GM21717 (cell line): Measurements from ENCODE around the gene S1PR2.
"Not testable (repeated sequence)": the region's sequence is repeated elsewhere in the genome, so short reads cannot be mapped to it uniquely, and the experiment has no call there.

ENCODE experiments used
- ATAC-seq: cut with Tn5 transposase; IDR thresholded peaks from one replicate; pipeline ENCODE4 v1.9.1; 2021; ENCODE audit warnings: mild to moderate bottlenecking, moderate library complexity; ENCODE audit not compliant: unreplicated experiment

The S1PR2 gene

DNA sequence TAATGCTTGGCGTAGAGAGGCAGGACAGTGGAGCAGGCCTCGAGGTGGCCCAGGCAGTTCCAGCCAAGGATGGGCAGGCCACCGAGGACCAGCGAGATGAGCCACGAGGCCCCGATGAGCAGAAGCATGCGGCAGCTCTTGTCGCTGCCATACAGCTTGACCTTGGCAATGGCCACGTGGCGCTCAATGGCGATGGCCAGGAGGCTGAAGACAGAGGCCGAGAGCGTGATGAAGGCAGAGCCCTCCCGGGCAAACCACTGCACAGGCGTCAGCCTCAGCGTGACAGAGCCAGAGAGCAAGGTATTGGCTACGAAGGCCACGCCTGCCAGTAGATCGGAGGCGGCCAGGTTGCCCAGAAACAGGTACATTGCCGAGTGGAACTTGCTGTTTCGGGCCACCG lies 6.8 kb downstream of the S1PR2 start:
- ATAC-seq, result no peak

DNA sequence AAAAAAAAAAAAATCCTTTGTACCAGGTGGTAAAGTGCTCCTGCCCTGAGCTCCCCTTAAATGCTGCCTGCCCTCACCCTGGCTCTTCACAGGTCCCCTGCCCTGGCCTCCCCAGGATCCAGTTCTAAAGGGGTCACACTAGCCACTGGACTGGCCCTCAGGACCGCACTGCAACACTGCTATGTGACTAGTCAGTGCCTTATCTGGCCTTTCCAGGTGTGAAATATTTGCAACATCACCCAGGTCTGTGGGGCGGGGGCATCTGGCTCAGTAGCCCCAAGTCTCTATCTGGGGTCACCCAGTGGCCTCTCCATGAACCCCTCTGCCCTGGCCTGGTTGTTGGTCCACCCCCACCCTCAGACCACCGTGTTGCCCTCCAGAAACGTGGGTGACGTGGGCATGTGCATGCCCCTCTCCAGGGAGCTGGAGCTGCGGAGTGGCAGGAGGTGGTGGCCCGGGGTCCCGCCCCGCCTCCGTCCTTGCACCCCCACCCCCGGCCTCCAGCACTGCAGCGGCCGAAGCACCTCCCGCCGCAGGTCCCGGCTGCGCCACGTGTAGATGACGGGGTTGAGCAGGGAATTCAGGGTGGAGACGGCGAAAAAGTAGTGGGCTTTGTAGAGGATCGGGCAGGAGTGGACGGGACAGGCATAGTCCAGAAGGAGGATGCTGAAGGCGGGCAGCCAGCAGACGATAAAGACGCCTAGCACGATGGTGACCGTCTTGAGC lies 7.5 kb downstream of the S1PR2 start:
- no peak for ATAC-seq

DNA sequence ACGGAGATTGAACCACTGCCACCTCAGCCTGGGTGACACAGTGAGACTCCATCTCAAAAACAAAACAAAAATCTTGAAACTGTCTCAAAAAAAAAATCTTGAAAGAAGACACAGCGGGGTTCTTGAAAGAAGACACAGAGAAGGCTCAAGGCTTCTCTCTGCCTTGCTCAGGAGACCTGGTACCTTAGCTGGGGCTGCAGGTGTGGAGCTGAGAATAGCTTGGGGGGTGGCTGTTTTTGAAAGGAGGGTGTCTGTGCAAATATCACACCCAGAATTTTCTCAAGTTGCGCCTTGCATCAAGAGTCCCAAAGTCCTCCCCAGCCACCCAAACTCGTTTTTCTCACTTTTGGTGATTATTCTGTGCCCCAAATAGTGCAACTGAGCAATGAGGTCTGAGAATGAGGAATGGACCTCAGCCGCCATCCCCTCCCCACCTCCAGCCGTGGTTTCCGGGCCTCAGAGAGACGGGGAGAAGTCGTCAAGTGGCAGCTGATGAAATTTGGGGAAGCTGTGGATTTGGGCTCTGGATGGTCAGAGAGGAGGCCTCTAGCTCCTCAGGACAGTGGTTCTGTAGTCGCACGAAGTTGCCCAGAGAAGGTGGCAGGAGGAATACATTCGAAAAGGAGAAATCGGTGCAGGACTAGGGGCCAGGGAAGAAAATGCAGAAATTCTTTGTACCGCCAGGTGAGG lies 8.8 kb downstream of the S1PR2 start:
- no peak for ATAC-seq

DNA sequence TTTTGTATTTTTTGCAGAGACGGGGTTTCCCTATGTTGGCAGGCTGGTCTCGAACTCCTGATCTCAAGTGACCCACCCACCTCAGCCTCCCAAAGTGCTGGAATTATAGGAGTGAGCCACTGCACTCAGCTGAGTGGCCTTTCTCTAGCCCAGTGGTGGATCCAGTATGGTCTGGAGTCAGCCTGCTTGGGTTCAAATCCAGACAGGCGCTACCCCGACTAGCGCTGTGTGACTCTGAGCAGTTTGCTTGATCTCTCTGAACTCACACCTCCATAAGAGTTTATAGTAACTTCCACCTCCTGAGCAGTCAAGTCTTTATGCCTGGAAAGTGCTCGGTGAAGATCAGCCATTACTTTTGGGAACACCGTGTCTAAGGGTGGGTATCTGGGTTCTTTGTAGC lies 10.4 kb downstream of the S1PR2 start:
- no peak for ATAC-seq

- peak; percentile 58 for ATAC-seq
Observed at GRCh38 chr19:10219678-10220077, 11.5 kb downstream of the S1PR2 start.

DNA sequence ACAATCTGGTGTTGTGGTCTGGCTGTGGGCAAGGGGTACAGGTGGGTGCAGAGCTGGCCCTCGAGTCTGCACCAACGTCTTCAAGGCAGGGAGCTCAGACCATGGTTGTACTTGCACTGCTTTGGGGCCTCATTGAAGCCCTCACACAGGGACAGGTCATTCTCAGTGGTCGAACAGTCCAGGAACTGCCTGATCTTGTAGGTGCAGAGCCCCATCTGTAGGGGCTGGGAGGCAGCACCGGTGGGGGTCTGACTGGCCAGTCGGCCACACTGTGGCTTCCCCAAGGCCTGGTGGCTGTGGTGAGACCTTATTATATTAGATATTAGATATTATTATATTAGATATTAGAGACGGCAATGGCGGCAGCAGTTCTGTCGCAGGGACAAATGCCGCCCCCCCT lies 14.0 kb downstream of the S1PR2 start:
- ATAC-seq, result no peak

DNA sequence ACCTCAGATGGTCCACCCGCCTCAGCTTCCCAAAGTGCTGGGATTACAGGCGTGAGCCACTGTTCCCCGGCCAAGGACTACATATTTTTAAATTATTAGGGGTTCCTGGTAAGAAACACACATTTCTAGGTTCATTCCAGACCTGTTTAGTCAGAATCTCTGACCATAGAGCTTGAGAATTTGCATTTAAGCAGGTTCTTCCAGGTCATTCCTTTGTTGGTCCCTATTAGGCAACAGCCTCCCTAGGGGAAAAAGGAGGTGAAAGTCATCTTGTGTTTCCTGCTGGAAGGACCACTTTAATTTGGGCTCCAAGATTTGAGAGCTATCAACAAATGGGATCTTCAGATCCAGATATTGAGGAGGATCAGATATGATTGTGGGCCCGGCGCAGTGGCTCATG lies 16.3 kb downstream of the S1PR2 start:
- ATAC-seq, result no peak

- no peak for ATAC-seq
Observed at GRCh38 chr19:10211691-10212090, 19.4 kb downstream of the S1PR2 start.

DNA sequence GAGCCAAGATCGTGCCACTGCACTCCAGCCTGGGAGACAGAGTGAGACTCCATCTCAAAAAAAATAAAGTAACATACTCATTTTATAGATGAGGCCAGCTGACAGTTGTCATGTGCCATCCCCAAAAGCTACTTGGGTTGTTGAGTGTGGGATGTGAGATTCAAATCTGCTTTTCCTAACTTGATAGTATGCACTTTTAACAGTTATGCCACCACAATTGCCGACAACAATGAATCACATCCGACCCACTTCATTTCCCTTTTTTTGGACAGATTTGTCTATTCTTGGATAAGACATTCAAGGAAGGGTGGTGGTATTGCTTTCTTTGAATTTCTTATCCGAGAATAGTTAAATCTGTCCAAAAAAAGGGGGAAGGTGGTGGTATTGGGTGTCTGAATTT lies 20.1 kb downstream of the S1PR2 start:
- ATAC-seq, result no peak

- no peak for ATAC-seq
Observed at GRCh38 chr19:10209315-10209714, 21.8 kb downstream of the S1PR2 start.

GRCh38 chr19:10207026-10207425 lies 24.1 kb downstream of the S1PR2 start:
- ATAC-seq, result no peak

DNA sequence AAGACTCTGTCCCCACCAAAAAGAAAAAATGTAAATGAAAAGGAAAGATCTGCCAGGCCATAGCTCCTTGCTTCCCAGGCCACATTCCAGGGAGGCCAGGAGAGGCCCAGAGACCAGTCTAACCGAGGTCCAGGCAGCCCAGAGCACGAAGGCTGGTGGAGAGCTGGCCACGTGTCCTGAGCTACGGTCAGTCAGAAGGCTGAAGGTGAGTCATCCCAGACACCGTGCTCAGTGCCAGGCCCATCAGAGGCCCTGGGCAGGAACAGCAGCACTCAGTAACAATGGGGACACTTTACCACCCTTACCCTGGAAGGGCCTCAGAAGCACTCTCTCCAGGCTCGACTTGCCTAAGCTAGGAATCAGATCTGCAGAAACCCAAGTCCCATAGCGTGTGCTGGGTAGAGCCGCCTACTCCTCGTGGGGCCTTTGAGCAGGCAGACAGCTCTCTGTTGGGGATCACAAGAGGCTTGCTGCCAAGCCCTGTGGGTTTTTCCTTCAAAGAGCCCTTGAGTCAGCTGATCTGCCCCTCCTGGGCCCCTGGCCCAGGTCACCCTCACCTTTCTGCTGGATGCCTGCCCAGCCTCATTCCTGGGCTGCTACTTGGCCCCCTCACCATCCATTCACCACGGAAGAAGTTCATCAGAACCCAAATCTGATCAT lies 24.8 kb downstream of the S1PR2 start:
- no peak for ATAC-seq

GRCh38 chr19:10205636-10206035 lies 25.5 kb downstream of the S1PR2 start:
- ATAC-seq, result no peak

DNA sequence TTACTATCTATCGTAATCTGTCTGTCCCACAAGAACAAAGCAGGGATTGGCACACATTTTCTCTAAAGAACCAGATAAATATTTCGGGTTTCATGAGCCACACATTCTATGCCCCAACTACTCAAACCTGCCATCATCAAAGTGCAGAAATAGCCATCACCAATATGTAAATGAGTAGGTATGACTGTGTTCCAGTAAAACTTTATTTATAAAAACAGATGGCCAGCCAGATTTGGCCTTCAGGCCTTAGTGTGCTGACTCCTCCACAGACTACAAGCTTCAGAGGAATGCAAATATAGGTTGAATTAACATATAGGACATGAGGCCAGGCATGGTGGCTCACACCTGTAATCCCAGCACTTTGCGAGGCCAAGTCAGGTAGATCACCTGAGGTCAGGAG lies 27.4 kb downstream of the S1PR2 start:
- ATAC-seq, result no peak

DNA sequence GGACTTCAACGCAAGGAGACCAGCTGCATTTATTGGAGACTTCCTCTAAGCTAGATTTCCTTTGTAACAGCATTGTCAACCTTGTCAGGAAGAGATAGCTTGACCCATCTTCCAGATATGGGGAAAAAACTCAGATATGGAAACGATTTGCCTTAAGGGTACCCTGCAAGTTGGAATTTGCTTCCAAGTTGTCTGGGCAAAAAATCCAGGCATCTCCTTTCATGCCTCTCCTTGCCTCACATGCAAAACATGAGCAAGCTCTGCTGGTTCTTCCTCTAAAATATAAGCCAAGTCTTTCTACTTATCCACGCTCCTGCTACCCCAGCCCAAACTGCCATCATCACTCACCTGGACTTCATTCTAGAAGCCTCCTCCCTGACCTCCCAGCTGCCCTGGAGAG lies 30.0 kb downstream of the S1PR2 start:
- no peak for ATAC-seq

- ATAC-seq, result not testable (repeated sequence)
Observed at GRCh38 chr19:10200101-10200500, 31.0 kb downstream of the S1PR2 start.

DNA sequence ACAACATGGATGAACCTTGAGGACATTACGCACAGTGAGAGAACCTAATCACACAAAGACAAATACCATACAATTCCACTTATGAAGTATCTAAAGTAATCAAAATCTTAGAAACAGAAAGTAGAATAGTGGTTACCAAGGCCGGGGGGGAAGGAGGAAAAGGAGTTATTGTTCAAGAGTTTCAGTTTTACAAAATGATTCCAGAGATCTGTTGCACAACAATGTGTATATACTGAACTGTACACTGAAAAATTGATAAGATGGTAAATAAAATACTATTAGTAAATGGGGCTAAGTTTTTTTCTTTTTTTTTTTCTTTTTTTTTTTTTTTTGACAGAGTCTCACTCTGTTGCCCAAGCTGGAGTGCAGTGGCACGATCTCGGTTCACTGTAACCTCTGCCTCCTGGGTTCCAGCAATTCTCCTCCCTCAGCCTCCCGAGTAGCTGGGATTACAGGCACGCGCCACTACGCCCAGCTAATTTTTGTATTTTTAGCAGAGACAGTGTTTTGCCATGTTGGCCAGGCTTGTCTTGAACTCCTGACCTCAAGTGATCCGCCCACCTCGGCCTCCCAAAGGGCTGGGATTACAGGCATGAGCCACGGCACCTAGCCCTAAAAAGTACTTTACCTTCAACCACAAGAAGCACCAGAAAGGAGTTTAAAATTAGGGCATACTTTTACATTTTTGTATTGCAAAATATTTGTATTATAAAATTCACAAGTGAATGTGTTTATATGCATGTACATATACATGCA lies 32.1 kb downstream of the S1PR2 start:
- ATAC-seq, result not testable (repeated sequence)

GRCh38 chr19:10195199-10195519 lies 36.0 kb downstream of the S1PR2 start:
- ATAC-seq, result no peak

- peak; percentile 68 for ATAC-seq
Observed at GRCh38 chr19:10194500-10195198, 36.5 kb downstream of the S1PR2 start, which contains the start of gene DNMT1. DNMT1 (minus strand) TSS chr19:10194953; CDS start chr19:10194899, 54 bp downstream.

DNA sequence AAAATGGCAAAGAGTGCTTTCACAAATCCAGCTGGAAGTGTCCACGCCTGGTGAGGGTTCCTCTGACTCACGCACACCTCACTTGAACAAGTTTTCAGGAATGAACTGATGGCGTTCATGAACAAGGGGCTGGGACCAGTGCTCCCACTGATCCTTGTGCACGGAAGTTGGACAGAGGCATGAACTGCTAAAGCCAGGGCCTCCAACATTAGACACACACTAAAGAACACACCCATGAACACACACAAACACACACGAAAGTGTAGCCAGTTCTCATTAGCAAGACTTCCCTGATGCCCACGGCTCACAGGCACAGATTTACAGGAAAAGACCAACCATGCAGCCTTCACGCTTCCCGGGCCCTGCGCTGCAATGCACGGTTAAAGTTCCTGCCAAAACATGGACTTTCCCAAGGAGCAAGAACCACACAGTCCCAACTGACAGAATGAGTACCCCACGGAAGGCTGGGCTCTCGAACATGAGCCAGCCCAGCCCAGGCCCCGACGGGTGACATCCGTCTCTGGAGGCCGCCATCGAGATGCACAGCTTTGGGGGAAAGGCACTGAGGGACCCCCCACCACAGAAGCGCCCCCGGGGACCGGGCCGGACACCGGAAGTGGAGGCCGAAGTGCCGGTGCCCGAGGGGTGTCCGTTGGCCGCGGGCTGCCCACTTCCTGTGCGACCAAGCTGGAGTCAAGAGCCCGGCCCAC lies 37.2 kb downstream of the S1PR2 start:
- peak; percentile 18 for ATAC-seq
